Tongue (tissue), 2 donors: ENCODE data around the gene KRR1. TPM values are rescaled to one million over a fixed set of nuclear protein-coding genes. Genes with fewer than 3 reads are reported as not detected.
"Not testable (repeated sequence)": the region's sequence is repeated elsewhere in the genome, so short reads cannot be mapped to it uniquely, and the experiment has no call there.

ENCODE experiments used
- DNase-seq: peaks from one replicate; pipeline ENCODE4 v3.0.0-alpha.2; 2015
- total RNA-seq: library from RNA; depleted of rRNA; stranded (reverse); fragments of >200 nt; gene quantifications from one replicate; pipeline ENCODE4 v1.2.3, GENCODE V29; 2014

KRR1 gene
- total RNA-seq, 1 donor from 2014 or later, result 78.9 TPM

GRCh38 chr12:75476071-75476470 is 35.3 kb downstream of the KRR1 start:
- no peak for DNase-seq

DNA sequence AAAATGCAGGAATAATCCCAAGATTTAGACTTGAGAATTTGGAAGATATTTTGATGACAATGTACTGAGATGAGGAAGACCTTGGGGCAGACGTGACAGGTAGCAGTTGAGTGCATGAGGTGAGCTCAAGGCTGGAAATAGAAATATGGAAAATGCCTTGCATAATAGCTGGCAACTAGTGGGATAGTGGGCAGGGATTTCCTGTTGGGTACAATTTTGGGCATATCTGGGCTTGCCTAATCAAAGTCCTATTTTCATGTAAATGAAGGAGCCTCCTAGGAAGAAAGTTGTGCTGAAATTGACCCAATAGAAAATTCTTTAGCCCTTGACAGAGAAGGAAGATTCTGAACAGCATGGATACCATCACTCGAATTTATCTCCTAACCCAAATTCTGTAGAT is 37.3 kb downstream of the KRR1 start:
- DNase-seq, result no peak

GRCh38 chr12:75471902-75472890 is 39.2 kb downstream of the KRR1 start:
- DNase-seq, result no peak

- no peak for DNase-seq
These were observed 51.2 kb downstream of the KRR1 start for GRCh38 chr12:75460204-75460603.

DNA sequence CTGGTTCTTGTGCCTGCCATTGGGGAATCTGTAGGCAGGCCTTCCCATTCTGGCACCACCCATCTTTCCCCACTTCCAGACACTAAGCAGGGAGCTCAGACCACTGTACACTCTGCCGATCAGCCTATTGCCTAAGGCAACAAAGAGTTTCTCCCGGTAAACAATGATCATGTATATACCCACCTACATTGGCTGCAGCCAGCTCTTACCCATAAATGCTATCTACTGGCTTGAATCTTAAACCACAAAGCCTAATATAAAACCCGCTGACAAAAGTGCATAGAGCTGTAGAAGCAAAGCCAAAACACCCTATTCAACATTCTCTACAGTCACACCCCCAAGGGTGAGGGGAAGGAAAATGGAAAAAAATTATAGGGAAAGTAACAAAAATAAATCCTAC is 51.7 kb downstream of the KRR1 start:
- no peak for DNase-seq

GRCh38 chr12:75457866-75458265 is 53.5 kb downstream of the KRR1 start:
- not testable (repeated sequence) for DNase-seq

DNA sequence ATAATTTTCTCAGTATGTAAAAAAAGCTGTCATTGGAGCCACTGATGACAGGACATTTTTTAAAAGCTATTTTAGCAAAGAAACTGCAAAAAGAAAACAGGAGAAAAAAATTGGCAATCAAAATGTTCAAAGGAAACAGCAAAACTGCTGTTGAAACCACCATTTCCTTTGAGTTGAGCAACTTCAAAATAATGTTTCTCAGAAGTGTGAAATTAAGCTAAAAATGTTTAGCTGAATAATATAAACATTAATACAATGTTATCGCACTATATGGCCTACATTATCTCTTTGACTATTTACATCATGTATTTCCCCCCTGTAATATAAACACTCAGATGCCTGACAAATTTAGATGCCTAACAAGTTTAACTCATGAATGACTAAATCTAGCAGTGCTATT is 54.2 kb downstream of the KRR1 start:
- no peak for DNase-seq

GRCh38 chr12:75455839-75456238 is 55.6 kb downstream of the KRR1 start:
- no peak for DNase-seq

- no peak for DNase-seq
These were observed 58.6 kb downstream of the KRR1 start for GRCh38 chr12:75452675-75453330.

GRCh38 chr12:75447691-75448393 is 63.6 kb downstream of the KRR1 start:
- DNase-seq, result no peak

DNA sequence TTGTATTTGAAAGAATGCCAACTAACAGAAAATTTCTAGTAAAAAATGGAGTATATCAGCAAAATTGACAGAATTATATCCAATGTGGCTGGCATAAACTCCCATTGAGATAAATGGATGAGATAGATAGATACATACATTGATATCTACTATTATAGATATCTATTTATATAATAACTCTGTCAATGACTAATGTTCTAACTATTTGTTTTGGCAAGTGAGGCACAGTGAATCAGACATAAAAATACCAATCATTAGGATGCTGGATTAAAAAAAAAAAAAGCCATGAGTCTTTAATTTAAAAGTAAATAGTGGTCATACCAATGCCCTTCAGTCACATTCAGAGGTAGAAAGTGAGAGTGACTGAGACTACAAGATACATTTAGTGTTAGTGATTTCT is 64.6 kb downstream of the KRR1 start:
- no peak for DNase-seq

DNA sequence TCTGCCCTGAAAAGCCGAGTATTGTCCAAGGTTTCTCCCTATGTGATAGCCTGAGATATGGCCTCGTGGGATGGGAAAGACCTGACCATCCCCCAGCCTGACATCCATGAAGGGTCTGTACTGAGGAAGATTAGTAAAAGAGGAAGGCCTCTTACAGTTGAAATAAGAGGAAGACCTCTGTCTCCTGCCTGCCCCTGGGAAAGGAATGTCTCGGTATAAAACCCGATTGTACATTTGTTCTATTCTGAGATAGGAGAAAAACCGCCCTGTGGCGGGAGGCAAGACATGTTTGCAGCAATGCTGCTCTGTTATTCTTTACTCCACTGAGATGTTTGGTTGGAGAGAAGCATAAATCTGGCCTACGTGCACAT is 66.3 kb downstream of the KRR1 start:
- not testable (repeated sequence) for DNase-seq

GRCh38 chr12:75444429-75445136 is 66.8 kb downstream of the KRR1 start:
- no peak for DNase-seq

GRCh38 chr12:75443709-75444108 is 67.7 kb downstream of the KRR1 start:
- no peak for DNase-seq

DNA sequence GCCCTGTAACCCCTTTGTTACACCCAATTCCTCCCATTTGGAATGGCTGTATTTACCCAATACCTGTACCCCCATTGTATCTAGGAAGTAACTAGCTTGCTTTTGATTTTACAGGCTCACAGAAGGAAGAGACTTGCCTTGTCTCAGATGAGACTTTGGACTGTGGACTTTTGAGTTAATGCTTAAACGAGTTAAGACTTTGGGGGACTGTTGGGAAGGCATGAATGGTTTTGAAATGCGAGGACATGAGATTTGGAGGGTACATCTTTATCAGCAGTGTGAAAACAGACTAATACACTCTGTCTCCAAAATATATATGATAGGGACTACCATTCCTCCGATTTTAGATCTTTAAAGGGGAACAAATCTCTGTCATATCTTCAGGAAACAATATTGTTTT is 69.0 kb downstream of the KRR1 start:
- DNase-seq, result not testable (repeated sequence)

DNA sequence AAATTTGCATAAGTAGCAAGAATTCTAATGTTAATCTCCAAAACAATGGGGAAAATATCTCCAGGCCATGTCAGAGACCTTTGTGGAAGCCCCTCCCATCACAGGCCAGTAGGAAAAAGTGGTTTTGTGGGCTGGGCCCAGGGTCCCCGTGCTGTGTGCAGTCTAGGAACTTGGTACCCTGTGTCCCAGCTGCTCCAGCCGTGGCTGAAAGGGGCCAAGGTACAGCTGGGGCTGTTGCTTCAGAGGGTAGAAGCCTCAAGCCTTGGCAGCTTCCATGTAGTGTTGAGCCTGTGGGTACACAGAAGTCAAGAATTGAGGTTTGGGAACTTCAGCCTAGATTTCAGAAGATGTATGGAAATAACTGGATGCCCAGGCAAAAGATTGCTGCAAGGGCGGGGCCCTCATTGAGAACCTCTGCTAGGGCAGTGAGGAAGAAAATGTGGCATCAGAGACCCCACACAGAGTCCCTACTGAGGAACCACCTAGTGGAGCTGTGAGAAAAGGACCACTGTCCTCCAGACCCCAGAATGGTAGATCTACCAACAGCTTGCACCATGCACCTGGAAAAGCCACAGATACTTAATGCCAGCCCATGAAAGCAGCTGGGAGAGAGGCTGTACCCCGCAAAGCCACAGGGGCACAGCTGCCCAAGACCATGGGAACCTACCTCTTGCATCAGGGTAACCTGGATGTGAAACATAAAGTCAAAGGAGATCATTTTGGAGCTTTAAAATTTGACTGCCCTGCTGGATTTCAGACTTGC is 69.5 kb downstream of the KRR1 start:
- not testable (repeated sequence) for DNase-seq

Other genes with a start within 250 kb of the KRR1 start
- gene CAPS2, start 181.3 kb downstream of the KRR1 start, total RNA-seq, result 8.9 TPM
- not detected for gene GLIPR1L1, start 176.9 kb downstream of the KRR1 start, total RNA-seq
- 2.8 TPM for gene GLIPR1L2, start 120.5 kb downstream of the KRR1 start, total RNA-seq
- 6.6 TPM for gene GLIPR1, start 30.9 kb downstream of the KRR1 start, total RNA-seq